ENCODE results near the gene RAD51B.

The RAD51B gene

DNA sequence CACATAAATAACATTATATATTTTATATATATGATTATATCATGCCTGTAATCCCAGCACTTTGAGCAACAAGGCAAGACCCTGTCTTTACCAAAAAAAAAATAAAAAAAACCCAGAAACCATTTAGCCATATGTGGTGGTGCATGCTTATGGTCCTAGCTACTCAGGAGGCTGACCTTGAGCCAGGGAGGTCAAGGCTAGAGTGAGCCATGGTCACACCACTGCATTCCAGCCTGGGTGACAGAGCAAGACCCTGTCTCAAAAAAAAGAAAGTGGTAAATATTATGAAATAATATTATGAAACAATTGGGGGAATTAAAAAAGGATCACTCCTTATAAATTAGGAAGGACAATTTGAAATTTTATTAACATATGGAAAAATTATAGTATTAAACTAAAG, 16.0 kb downstream of the RAD51B start:
- DNase-seq (ENCODE audit: low spot score) = no peak

DNA sequence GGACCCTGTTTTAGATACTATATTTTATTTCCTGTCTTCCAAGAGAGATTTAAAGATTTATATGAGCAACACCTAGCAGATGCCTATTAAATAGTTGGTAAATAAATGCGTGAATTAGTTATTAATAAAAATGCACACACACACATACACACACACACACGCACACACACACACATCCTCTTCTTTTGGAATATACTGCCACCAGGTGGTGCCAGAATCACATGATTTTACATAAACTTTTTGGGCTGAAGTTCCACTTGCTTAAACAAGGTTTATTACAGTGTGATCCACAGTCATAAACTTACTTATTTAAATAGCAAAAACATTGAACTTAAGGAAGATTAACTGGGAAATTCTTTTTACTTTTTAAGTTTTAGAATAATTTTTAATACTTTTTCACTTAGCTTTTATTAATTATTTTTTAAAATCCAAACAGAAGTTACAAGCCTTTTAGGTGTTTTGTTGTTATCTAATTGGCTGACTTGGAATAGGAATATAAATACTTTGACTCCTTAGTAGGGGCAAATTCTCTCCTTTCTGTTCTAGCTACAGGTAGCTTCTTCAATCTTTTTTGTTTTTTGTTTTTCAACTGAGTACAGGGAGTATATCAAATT, 17.5 kb downstream of the RAD51B start:
- DNase-seq (ENCODE audit: low spot score) = peak; percentile 35

DNA sequence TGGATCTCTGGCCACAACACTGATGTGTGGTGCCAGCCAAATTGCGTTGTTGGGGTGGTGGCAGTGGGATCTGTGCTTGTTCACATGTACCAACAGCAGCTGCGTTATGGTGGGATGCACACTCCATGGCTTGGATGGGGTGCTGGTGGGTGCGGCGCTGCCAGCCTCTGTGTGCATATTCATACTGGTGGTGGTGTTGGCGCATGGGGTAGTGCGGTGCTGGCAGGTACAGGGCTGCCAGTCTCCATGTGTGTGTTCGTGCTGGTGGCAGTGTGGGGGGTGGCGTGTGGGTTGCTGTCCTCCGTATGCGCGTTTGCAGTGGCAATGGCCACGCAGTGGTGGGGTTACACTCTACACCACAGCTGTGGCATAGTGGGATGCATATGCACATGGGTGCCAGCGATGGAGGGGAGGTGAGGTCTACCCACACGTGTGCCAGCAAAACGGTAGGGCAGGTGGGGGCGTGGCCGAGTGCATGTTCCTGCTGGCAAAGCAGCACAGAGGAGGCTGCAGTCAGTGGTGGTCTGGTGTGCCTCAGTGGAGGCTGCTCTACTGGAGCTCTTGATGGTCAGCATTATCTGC, 26.5 kb downstream of the RAD51B start:
- DNase-seq (ENCODE audit: low spot score) = no peak

DNA sequence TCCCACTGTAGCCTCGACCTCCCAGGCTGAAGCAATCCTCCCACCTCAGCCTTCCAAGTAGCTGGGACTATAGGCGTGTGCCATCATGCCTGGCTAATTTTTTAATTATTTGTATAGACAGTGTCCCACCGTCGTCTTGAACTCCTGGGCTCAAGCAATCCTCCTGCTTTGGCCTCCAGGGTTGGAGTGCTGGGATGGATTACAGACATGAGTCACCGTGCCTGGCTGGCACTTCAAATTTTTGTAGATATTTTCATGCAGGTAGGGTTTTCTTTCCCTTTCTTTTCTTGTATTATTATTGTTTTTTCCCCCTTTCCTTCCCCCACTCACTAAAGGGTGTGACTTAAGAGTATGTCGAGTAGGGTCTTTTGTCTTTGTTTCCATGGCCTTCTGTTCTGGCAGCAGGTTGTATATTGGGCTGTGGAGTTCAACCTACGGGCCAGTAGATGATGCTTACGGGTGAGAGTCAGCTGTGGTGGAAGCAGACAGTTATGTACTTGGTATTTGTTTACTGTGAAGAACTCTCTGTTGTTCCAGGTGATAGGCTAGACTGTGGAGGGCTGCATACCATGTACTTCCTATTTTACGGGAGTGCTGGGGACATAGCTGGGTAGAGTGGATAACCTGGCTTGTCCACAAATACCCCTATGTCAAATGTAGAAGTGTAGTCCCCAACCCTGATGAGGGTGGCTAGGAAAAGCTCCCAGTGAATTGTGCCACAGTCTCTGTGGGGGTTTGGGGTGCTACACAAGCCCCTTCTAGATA, 30.7 kb downstream of the RAD51B start:
- no peak for DNase-seq (ENCODE audit: low spot score)

DNA sequence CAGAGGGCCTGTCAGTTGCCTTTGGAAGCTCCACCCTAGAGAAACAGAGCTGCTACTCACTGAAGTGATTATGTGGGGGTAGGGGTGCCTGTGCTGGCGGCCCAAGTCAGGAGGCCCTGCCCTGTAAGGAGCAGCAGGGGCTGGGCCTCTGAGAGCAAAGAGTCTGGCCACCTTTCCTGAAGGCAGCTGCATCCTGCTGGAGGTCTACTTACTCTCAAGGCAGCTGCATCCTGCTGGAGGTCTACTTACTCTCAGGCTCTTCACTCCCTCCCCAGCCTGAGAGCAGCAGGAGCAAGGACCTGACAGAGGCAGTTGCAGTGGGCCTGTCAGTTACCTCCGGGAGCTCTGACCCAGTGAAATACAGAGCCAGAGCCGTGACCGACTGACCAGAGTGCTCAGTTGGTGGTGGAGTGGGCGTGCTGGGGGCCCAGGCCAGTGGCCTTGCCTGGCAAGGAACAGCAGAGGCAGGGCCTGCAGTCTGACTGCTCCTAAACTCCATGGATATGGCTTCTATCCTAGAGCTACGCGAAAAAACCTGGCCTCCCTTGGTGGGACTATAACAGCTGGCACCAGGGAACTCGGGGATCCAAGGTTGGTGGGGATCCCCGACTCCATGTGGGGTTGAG, 32.3 kb downstream of the RAD51B start:
- no peak for DNase-seq (ENCODE audit: low spot score)

DNA sequence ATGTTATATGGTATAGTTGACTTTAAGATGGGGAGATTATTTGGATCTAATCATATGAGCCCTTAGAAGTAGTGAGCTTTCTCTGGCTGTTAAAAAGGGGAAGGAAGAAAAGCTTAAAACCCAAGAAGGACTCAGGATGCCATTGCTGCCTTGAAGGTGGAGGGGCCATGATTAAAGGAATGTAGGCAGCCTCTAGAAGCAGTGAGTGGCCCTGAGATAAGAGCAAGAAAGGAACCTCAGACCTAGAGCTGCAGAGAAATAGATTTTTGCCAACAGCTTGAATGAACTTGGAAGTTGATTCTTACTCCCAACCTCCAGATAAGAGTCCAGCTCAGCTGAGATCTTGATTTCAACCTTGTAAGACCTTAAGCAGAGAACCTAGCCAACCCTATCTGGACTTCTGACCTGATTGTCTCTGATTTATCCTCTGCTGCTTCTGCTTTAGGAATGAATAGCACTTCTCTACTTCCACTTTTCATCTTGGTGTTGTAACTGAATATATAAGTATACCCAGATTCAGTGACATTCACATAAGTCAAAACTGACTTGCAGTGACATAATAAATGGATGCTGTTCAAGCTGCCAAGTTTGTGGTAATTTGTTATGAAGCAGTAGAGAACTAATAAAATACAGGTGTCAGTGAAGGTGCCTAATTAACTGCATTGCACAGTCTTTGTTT, 33.5 kb downstream of the RAD51B start:
- DNase-seq (ENCODE audit: low spot score) = no peak

DNA sequence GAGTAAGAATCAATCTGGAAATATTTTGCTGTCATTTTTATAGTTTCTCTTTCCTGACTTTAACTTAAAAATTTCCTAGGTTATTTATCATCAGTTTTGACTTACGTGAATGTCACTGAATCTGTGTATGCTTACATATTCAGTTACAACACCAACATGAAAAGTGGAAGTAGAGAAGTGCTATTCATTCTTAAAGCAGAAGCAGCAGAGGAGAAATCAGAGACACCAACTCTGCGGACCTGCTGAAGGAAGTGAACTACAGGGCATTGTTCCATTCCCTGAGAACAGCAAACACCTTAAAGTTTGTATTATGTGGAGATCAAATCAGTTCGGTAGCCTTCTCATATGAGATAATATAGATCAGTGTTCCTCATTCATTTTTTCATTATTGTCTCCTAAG, 34.1 kb downstream of the RAD51B start:
- DNase-seq (ENCODE audit: low spot score) = no peak

DNA sequence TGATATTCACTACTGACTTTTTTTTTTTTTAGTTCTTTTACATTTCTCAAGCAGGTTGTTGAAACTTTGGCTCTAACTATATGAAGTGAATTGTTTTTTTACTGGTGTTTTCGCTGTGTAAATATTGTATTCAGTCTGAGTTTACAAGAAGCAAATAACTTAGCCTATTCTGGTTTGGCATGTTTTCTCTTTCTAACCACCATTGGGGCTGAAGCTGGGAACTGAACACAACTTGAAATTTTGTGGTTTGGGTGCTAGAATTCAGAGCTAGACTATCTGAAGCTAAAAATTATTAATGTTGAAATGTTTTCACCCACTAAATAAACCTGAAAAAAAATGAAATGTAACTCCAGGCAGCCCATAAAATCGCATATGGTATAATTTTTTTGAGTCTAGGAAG, 37.2 kb downstream of the RAD51B start:
- no peak for DNase-seq (ENCODE audit: low spot score)

DNA sequence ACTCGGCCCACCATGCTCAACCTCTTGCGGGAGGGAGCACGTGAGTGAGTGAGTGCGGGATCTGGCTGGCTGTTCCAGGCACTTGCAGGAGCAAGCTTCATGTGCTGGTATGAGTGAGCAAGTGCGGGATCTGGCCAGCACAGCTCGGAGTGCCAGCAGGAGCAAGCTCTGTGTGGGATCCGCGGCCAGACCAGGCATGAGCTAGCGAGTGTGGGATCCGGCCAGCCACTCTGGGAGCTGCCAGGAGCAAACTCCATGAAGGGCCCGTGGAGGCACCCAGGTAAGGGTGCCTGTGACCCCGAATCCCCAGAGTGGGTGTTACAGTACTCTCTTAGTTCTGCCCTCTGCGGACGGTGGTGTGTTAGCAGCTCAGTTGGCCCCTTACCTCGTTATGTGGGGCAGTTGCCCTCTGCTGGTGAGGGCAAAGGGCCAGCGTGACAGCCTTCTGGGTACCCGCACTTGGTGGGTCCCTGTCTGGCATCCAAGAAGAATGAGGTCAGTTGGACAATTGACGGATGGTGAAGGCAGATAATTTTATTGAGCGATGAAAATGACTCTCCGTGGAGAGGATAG, 38.3 kb downstream of the RAD51B start:
- no peak for DNase-seq (ENCODE audit: low spot score)

DNA sequence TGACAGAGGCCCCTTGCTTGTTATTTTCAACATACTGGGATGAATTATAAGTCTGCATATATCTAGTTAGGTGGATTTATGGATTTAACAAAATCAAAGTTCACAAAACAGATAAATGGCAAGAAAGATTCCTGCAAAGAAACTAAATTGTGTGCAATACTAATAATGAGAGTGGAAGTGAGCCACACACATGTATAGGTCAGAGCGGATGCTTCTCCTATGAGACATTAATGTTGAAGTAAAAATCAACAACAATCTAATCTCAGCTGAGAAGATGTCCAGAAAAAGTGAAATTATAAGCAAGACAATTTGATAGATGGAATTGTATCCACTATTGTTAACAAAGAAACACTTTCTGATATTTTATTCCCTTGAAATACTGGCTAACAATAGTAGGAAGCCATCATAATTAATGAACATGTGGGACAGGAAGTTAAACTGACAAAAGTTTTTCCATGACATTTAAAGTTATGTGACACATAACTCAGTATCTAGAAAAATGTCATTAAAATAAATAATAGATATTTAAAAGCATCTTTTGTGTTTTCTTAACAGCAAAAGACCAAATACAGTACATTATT, 39.7 kb downstream of the RAD51B start:
- no peak for DNase-seq (ENCODE audit: low spot score)

DNA sequence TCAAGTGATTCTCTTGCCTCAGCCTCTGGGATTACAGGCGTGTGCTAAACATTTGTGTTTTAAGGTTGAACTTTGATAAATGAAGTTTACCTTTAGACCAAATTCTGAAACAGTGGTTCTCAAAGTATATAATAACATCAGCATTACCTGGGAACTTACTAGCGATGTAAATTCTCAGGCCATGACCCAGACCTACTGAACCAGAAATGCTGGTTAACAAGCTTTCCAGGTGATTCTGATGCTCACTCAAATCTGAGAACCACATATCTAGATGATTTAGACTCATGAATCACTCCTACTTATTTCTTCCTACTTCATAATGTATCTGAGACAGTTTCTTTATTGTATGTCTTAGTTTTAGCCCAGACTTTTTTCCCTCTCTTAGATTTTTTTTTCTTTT, 43.6 kb downstream of the RAD51B start:
- DNase-seq (ENCODE audit: low spot score) = no peak

DNA sequence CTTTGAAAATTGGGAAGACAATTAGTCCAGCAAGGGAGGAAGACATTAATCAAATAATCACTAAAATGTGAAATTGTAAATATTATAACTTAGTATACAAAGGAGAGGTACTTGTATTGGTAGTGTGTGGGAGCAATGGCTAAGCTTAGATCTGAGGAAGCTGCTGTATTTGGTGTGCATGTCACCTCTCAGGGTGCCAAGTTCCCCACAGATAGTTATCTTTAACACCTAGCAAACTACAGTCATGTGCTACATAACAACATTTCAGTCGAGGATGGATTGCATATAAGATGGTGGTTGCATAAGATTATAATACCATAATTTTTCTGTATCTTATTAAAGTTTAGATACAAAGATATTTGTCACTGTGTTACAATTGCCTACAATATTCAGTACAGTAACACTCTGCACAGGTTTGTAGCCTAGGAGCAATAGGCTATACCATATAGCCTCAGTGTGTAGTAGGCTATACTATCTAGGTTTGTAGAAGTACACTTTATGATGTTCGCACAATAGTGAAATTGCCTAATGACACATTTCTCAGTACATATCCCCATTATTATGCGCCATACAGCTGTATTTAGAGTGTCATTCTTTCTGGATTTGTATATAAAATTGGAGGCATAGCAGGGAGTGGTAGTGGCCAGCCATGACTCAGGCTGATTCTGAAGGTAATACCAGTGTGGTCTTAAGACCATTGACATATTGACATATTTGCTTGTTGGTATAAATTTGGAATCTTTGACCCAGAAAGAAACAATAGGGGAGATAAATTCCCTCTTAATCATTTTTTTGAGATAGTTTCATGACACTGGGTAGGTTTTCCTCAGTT, 55.8 kb downstream of the RAD51B start:
- DNase-seq (ENCODE audit: low spot score) = no peak

DNA sequence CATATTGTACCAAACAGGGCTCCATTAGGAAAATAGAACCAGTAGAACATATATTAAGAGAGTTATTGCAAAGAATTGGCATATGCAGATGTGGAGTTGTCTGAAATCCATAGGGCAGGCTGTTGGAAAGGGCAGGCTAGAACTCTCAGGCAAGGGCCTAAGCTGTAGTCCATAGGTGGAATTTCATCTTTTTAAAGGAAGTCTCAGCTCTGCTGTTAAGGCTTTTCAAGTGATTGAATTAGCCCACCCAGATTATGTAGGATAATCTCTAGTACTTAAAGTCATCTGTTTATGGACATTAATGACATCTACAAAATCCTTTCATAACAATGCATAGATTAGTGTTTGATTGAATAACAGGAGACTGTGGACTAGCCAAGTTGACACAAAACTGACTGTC, 59.4 kb downstream of the RAD51B start:
- DNase-seq (ENCODE audit: low spot score) = no peak

DNA sequence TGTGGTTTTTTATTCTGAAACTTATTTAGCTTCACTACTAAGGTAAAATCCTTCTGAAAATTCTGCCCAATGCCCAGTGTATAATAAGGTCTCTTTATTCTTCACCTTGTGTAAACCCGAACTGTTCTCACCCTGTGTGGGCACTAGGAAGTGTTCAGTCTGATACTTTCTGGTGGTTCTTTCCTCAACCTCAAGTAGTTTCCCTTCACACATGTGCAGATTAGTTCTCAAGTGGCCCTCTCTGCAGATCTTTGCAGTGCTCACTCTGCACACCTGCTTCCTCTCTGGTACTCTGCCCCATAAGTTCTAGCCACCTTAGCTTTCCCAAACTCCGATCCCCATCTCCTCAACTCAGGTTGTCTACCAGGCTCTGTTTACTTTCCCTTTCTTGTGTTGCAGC, 61.6 kb downstream of the RAD51B start:
- no peak for DNase-seq (ENCODE audit: low spot score)

DNA sequence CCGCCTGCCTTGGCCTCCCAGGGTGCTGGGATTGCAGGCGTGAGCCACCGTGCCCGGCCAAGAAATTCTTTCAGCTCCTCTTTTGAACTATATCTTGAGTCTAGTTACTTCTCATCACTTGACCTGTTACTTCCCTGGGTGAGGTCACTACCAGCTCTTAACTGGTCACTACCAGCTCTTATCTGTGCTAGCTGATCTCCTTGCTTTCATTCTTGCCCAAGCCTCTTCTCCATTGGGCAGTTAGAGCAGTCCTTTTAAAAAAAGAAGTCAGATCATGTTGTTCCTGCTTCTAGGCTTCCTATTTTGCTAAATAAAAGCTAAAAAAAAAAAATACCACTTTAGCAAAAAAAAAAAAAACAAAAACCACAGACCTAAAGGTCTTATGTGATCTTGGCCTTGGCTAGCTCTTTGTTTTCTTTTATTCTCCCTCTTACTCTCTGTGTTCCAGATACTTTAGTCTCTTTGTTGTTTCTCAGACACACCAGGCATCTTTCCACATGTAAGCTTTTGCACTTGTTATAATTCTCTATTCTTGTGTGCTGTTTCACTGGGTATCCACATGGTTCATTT, 63.5 kb downstream of the RAD51B start:
- no peak for DNase-seq (ENCODE audit: low spot score)

DNA sequence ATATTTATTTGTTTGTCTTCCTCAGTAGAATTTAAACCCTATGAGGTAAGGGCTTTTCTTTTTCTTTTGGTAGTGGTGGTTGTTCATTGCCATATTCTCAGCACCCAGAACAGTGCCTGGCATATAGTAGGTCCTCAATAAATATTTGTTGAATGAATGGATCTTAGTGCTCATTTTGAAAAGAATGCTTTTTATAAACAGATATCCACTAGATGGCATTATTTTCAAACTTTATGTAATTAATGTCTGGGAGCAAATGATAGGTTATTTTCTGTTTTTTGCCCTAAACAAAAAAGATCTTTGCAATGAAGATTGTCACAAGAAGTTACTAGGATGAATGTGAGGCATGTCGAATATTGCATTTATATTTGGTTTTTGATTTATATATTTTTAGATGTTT, 64.1 kb downstream of the RAD51B start:
- no peak for DNase-seq (ENCODE audit: low spot score)

DNA sequence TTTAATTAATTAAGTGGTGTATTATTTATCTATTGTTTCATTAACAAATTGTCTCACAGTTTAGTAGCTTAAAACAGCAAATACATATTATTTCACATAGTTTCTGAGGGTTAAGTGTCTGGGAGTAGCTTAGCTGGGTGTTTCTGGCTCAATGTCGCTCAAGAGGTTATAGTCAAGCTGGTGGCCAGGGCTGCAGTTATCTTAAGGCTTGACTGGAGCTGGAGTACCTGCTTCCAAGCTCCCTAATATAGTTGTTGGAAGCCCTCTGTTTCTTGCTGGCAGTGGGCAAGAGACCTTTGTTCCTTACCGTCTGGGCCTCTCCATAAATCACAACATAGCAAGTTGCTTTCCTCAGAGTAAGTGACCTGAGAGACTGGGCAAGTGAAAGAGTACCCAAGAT, 66.6 kb downstream of the RAD51B start:
- no peak for DNase-seq (ENCODE audit: low spot score)

DNA sequence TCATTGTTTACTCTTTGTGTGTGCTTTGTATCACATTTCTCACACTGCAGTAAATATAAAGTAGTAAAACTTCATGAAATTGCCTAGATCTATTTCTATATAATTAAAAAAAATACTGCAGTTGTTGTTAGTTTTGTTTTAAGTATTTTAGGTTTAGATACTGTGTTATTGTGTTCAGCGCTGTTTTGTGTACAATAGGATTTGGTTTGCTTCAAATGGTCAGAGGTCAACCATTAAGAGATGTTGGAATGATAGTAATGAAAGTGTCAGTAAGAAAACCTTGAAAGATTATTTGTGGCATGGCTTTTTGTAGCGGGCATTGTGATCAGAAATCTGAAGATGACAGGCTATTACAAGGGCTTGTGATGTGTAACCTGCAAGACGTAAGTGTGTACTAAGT, 67.9 kb downstream of the RAD51B start:
- no peak for DNase-seq (ENCODE audit: low spot score)

DNA sequence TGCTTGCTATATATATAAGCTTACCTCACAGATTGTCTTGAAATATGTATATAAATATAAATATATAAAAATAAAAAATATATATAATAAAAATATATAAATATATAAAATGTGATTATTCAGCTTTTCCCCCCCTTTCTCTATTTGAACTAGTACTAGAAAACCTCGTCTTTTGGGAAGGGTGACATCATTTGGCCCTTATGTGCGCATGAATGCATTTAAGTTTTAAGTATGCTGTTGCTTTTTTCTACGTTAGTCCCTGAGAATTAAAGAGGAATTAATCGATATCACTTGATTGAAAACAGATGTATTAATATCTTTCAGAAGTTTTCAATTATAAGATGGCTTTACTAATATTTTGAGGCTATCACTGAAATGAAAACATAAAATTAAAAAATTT, 69.9 kb downstream of the RAD51B start:
- no peak for DNase-seq (ENCODE audit: low spot score)

DNA sequence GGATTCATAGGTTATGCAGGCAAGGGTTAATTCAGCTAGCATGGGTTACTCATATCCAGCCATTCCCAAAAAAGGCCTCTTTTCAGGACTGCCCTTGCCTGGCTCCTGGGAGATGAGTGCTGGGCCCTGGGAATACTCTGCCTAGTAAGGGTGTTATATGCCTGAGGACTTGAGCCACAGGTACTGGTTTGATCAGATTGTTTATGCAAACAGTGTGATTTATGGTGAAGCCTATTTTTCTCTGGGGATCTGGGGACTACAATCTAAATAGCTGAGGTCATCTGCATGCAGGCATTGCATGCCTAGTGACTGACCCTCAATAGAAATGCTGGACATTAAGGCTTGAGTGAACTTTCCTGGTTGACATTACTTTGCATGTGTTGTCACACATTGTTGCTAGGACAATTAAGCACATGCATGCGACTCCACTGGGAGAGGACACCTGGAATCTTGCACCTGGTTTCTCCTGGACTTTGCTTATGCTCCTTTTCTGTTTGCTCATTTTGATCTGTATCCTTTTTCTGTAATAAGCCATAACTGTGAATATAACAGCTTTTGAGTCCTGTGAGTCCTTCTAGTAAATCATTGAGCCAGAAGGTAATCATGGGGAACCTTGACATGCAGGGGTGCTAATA, 73.0 kb downstream of the RAD51B start:
- no peak for DNase-seq (ENCODE audit: low spot score)
